Limb (tissue), 2 donors: Measurements from ENCODE around the gene PDCD2.
A peak's percentile ranks its signal among the peaks of the same experiment; 100 is the strongest.
"Not testable (repeated sequence)": the region's sequence is repeated elsewhere in the genome, so short reads cannot be mapped to it uniquely, and the experiment has no call there.

Experiments used
- DNase-seq, 2 donors: peaks; one replicate each; pipeline ENCODE4 v3.0.0-alpha.2; 2016; ENCODE audit errors: extremely low spot score in 2 of 2

The PDCD2 gene

DNA sequence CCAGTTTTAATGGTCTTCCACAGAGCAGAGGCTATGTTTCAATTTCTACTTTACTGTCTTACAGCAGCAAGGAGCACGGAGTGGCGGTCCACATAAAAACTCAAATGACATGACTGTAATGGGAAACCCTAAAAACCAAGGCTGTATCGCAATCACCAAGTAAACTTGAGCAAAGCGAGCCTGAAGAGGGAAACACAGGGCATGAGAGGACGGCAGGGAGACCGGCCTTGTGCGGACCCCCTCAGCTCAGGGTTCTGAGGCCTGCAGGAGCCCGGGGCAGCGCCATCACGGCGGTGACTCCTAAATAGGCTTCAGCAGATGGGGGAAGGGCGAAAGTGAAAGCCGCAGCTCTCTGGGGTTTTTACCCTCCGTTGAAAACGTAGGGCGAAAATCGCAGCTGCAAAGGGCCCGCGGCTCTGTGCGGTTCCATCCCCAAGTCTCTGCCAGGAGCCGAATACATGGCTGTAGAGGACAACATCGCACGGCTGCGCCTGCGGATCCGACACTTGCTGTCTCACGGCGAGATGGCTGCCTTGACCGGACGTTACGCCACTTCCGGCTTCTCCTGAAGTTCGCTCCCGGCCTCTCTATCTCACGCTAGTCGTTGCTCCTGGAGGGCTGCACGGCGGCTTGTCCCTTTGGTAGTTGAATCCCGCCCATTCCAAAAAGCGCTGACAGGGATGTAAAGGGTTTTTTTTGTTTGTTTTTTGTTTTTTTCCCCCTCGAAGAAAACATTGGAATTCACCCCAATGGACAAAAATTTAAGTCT is 31.5 kb downstream of the PDCD2 start, which contains the start of gene PSMB1:
Gene PSMB1, minus strand, starts transcription at position 543 of the 769 bp plus-strand sequence. Its CDS starts 65 bp downstream, at position 478.
- peak; percentile 92 to 96 for DNase-seq

DNA sequence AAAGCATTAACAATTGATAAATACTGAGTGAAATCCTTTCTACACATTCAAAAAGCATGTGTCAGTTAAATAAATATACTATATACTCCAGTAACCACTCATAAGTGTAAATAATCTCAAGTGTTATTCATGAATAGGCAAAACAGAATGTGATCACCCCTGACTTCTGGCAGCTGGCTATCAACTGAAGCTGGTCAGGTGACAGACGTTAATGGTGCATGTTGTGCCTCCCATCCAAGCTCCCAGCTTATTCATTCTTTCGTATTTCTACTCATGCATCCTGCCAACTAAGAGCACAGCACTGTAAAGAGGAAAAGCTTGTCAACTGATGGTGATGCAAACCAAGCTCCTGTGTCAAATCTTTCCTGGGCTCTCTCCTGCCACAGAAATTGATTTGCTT is 39.0 kb downstream of the PDCD2 start:
- DNase-seq = no peak

DNA sequence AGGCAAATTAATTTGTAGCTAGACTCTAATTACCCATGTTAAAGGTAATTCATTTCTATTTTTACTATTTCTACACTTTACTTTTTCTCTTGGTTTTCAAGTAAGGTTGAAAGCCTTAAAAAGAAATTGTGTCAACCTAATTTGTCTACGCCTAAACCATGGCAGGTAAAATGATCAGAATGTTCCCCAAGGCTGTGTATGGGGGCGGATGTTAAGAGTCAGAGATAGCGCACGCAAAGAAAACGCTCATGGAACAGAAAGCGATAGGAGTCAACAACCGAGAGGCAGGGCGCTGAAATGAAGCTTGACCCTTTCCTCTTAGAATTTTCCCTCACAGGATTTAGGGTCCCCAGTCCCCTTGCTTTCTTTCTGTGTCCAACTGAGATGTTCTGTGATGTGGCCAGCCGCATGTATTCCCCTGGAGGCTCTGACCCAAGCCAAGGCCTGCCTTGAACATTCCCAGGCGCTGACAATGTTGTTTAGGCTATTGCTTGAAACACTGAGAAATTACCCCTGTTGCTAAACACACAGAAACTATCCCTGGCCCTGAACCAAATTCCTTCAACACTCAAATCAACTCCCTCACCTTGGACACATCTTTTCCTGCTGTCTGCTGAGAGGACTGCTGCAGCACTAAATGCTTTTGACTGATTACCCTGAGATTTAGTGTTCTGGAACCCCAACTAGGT is 42.3 kb downstream of the PDCD2 start:
- no peak for DNase-seq

DNA sequence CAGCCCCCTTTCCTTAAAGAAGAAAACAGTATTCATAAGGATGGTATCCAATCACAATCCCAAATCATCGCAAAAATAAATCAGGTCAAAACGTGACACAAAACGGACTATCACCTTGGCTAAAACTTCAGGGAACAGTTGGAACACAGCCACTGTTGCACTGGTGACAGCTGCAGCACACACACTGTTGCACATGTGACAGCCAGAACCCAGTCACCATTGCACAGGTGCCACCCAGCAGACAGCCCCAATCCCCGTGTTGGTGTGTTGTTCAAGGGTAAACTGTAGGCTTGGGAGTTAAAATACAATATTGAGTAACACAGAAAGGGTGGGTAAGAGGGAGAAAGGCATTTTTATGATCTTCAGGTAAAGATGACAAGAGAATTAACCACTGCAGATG is 47.1 kb downstream of the PDCD2 start:
- no peak for DNase-seq

DNA sequence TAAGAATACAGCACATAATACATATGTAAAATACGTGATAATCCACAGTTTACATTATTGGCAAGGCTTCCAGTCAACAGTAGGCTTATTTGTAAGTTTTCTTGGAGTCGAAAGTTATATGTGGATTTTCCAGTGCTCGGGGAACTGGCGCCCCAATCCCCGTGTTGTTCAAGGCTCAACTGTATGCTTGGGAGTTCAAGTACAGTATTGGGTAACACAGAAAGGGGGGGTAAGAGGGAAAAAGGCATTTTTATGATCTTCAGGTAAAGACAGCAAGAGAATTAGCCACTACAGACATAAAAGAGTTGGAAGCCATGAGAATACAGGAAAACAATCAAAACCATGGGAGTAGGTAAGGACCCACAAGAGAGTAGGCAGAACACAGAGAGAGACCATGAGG is 47.8 kb downstream of the PDCD2 start:
- DNase-seq = no peak

DNA sequence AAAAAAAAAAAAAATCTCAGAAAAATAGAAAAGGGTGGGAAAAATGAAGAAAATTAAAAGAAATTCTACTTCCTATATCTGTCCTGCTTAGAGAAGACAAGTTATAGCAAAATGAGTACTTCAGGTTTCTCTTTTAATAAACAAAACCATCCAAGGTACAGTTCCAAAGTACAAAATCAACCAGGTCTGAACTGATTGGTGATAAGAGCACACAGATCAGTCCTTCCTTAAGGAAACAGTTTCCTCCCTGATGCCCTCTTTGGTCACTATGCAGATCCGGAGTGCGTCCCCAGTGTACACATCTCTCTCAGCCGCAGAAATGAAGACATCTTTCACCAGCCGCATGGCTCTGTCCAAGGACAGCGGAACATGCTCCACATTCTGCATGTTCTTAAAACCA is 49.4 kb downstream of the PDCD2 start:
- DNase-seq = no peak

DNA sequence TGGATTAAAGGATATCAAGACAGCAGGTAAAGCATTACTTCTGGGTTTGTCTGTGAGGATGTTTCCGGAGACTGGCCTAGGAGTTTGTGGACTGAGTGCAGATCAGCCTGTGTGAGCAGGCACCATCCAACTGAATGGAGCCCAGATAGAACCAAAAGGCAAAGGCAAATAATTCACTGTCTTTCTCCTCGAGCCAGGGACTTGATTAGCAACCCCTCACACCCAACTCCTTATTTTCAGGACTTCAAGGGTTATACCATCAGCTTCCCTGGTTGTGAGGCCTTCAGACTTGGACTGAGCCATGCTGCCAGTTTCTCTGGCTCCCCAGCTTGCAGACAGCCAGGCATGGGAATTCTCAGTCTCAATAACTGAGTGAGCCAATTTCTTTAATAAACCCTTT is 50.6 kb downstream of the PDCD2 start:
- no peak for DNase-seq

DNA sequence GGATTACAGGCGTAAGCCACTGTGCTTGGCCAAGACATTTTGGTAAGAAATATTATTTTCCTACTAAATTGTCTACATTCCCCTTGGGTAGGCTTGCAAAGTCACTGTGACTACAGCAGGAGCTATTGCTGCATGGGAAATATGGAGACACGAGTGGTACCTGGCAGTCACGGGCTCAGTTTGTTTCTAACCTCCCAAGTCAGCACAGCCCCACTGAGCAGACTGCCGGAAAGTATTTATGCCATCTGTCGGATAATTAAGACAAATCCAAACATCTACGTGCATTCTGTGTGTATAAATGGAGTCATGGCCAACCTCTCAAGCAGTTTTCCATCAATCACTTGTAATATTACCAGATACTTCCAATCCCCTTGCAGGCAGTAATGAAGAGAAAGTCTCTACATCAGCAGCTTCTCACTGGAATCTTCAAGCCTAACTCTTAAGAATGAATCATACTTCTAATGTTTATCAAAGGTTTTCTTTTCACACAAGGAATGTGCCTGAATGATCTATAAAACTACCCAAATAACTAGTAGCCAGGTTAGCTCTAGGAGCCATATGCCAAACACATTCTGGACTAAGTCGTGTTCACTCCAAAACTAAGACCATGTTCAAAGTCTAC is 51.5 kb downstream of the PDCD2 start:
- DNase-seq = no peak

DNA sequence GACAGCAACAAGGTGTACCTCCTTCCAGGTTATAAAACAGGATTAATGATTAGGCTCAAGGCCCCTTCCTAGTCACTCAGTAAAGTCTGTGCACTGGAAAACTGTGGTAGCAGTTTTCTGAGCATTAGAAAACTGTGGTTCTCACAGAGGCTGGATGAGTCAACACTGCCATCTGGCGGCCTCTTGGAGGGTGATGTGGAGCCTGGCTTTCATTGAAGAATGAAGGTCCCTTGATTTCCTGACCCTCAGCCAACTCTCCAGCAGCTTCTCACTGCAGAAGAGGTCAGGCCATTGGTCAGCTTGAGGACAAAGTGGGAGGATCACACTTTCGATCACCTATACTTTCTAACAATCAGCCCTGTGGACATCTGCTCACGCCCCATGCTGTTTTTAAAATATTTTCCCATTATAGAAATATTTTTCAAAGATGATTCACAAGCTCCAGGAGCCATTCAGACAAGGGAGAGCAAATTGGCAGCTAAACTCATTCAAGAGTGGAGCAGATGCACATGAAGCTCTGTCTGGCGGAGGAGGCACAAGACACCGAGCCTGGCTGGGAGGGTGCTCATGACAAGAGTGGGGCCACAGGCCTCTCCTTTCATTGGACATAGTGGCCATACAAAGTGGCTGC is 54.5 kb downstream of the PDCD2 start:
- DNase-seq = peak; percentile 84 to 85

DNA sequence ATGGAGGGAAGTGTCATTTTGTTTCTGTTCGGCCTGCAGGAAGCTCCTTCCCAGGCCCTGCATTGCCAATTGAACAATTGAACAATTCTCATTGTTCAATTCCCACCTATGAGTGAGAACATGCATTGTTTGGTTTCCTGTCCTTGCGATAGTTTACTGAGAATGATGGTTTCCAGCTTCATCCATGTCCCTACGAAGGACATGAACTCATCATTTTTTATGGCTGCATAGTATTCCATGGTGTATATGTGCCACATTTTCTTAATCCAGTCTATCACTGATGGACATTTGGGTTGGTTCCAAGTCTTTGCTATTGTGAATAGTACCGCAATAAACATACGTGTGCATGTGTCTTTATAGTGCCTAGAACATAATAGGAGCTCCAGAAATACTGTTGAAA is 56.4 kb downstream of the PDCD2 start:
- DNase-seq = not testable (repeated sequence)

DNA sequence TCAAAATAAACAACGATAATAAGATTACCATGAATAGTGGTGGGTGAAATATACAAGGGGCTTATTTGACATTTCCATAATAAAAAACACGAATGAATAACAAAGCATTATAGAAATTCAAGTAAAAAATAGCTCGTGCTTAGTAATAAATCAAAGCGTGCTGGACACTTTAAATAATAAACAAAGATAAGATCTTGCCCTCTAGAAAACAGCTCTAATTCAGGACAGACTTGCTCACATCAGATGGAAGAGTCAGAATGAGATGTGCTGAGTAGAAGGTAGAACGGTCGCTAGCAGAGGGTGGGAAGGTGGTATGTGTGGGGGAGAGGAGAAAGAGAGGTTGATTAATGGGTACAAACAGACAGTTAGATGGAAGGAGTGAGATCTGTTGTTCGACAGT is 58.6 kb downstream of the PDCD2 start:
- no peak for DNase-seq
